Activated naive CD8-positive, alpha-beta T cell (primary cell): Measurements from ENCODE around the gene MGAT4B.
A peak's percentile ranks its signal among the peaks of the same experiment; 100 is the strongest.
"Not testable (repeated sequence)": the region's sequence is repeated elsewhere in the genome, so short reads cannot be mapped to it uniquely, and the experiment has no call there.

Experiments
- H3K27ac Mint-ChIP-seq: one replicate; pipeline ENCODE4 v1.8.0; 2021; ENCODE audit warnings: mixed read lengths
- H3K27me3 Mint-ChIP-seq: one replicate; pipeline ENCODE4 v1.8.0; 2021; ENCODE audit warnings: mixed read lengths
- H3K36me3 Mint-ChIP-seq: one replicate; pipeline ENCODE4 v1.8.0; 2021; ENCODE audit warnings: mixed read lengths
- H3K4me1 Mint-ChIP-seq: one replicate; pipeline ENCODE4 v1.8.0; 2021; ENCODE audit warnings: low read depth, mixed read lengths
- H3K4me3 Mint-ChIP-seq: one replicate; pipeline ENCODE4 v1.8.0; 2021; ENCODE audit warnings: mild to moderate bottlenecking, mixed read lengths
- H3K9me3 Mint-ChIP-seq: one replicate; pipeline ENCODE4 v1.8.0; 2021; ENCODE audit warnings: low read depth, mixed read lengths

MGAT4B gene

DNA sequence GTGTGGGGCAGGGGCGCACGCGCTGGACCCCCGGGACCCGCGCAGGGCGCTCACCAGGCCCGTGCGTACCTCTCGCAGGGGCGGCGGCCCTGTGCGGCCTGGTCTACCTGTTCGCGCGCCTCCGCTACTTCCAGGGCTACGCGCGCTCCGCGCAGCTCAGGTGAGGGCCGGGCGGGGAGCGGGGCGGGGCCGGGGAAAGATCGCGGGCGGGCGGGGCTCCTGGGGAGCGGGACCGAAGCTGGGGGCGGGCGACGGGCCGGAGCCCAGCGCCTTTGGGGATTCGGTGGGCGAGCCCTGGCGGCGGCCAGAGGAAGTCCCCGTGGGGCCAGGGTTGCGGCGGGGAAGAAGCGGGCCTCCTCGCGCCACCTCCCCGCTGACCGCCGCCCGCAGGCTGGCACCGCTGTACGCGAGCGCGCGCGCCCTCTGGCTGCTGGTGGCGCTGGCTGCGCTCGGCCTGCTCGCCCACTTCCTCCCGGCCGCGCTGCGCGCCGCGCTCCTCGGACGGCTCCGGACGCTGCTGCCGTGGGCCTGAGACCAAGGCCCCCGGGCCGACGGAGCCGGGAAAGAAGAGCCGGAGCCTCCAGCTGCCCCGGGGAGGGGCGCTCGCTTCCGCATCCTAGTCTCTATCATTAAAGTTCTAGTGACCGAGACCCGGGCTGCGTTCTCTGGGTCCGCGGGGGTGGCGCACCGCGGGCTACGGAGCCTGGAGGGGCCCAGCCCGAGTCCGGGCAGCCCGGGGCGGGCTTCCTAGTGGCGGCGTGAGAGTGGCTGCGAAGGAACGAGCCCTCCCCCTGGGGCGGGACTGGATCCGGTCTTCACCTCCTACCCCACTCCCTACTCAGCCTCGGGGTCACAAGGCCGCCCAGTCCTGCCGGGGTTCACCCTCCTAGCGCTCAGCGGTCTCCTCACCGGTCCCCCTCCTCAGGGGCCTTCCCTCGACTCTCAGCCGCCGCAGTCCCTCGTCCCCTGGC lies 10.5 kb downstream of the MGAT4B start:
- H3K4me1 Mint-ChIP-seq, result peaks cover 27% of the 10 kb centered on the region
- no peak overlapping the region for H3K27ac Mint-ChIP-seq
- peak overlapping the region; percentile 63 for H3K4me3 Mint-ChIP-seq
- no peaks in the 10 kb centered on the region for H3K9me3 Mint-ChIP-seq
- H3K36me3 Mint-ChIP-seq, result peaks cover 2% of the 10 kb centered on the region
- no peaks in the 10 kb centered on the region for H3K27me3 Mint-ChIP-seq

DNA sequence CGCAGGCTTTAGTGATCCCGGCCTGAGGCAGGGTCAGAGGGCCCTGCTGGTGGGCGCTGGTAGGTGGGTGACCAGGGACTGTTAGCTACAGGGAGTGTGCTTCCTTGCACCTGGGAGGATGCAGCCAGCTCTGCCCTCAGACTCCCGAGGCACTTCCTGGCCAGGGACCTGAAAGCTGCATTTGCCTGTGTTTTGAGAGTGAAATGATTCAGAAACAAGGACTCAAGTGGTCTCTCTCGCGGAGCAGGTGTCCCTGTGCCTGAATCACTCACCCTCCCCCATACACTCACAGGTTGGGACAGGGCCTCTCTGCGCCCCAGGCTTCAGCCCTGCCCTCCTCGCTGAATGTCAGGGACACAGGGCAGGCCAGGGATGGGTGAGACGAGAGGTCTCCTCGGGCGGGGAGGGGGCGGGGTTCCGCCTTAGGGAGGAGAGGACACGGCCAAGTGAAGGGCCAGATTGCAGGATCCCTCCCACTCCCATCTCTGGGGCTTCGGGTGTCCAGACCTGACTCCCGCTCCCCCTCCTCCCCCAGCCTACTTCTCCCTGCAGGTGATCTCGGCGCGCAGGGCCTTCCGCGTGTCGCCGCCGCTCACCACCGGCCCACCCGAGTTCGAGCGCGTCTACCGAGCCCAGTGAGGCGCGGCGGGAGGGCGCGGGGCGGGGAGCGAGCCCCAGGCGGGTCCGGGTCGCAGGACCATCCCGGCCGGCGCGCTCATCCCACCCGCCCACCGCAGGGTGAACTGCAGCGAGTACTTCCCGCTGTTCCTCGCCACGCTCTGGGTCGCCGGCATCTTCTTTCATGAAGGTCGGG lies 11.4 kb downstream of the MGAT4B start:
- Mint-ChIP-seq H3K4me1 (peaks cover 27% of the 10 kb centered on the region), H3K27ac (no peak overlapping the region), H3K9me3 (no peaks in the 10 kb centered on the region), H3K27me3 (no peaks in the 10 kb centered on the region), H3K4me3 (peak overlapping the region; percentile 52), H3K36me3 (peaks cover 2% of the 10 kb centered on the region)

DNA sequence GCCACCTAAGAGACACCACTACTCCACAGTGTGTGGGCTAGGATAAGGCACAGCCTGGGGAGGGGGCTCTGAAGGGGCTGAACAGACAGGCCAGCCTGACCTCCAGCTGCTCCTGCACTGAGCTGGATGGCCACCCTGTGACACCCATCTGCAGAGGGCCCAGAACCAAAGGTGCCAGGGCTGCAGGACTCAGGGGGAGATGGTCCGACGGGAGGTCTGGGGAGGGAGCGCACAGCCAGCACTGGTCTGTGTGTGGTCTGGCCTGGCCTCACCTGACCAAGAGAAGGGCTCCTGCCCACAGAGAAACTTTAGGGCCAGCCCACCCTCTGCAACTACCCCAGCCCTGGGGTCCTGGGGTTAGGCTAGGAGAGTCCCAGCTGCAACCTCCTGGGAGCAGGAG lies 12.1 kb downstream of the MGAT4B start:
- Mint-ChIP-seq H3K27me3 (no peaks in the 10 kb centered on the region), H3K27ac (no peak overlapping the region), H3K4me1 (peaks cover 27% of the 10 kb centered on the region), H3K4me3 (peak overlapping the region; percentile 60), H3K36me3 (peaks cover under 1% of the 10 kb centered on the region), H3K9me3 (no peaks in the 10 kb centered on the region)

DNA sequence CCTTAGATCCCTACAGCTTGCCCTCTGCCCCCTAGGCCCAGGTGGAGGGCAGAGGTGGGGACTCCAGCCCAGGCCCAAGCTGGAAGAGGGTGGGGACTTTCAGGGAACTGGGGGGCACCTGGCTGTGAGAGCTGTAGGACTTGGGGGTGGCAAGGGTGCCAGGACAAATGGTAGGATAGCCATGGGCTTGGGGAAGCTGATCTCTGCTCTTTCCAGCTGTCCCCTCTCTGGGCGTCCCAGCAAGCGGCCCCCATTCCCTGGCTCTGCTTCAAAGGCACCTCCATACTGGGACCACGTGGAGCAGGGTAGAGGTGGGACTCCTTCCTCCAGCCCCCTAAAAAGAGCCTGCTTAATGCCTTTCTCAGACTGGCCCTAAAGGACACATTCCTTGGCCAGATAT lies 12.5 kb downstream of the MGAT4B start:
- H3K27ac Mint-ChIP-seq, result peak overlapping the region; percentile 6
- H3K9me3 Mint-ChIP-seq, result no peaks in the 10 kb centered on the region
- H3K36me3 Mint-ChIP-seq, result no peaks in the 10 kb centered on the region
- peaks cover 27% of the 10 kb centered on the region for H3K4me1 Mint-ChIP-seq
- H3K4me3 Mint-ChIP-seq, result peak overlapping the region; percentile 60
- no peaks in the 10 kb centered on the region for H3K27me3 Mint-ChIP-seq

DNA sequence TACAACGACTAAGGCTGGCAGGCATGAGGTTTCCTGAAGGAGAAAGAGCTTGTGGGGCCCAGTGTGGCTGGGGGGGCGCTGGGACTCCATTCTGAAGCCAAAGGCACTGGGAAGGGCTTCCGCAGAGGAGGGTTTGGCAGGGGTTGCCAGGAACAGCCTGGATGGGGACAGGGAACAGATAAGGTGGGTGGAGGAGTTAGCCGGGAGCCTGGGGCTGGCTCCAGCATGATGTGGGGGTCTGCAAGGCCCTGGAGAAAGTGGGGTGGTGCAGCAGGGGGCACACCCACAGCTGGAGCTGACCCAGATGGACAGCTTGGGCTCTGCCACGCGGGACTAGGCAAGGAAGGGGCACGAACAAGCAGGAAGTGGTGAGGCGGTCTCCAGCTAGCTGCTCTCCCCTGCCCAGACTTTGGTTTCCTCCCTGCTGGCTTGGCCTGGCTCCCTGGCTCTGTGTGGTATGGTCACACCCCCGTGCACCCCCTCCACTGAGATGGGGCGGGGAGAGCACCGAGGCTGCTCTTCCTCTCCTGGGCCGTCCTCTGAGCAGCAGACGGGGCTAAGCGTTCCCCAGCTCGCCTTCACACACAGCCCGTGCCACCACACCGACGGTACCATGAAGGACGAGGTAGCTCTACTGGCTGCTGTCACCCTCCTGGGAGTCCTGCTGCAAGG lies 13.1 kb downstream of the MGAT4B start, which contains the start of gene LTC4S:
Gene LTC4S (plus strand): TSS at position 519 of the 672 bp plus-strand sequence. CDS start 95 bp downstream, at position 614.
- Mint-ChIP-seq H3K27ac (peak within 1 kb of the TSS; percentile 54), H3K27me3 (no peaks in the 10 kb centered on the region), H3K4me1 (peaks cover 27% of the 10 kb centered on the region), H3K4me3 (peak within 1 kb of the TSS; percentile 60), H3K36me3 (no peaks in the 10 kb centered on the region), H3K9me3 (no peaks in the 10 kb centered on the region)

DNA sequence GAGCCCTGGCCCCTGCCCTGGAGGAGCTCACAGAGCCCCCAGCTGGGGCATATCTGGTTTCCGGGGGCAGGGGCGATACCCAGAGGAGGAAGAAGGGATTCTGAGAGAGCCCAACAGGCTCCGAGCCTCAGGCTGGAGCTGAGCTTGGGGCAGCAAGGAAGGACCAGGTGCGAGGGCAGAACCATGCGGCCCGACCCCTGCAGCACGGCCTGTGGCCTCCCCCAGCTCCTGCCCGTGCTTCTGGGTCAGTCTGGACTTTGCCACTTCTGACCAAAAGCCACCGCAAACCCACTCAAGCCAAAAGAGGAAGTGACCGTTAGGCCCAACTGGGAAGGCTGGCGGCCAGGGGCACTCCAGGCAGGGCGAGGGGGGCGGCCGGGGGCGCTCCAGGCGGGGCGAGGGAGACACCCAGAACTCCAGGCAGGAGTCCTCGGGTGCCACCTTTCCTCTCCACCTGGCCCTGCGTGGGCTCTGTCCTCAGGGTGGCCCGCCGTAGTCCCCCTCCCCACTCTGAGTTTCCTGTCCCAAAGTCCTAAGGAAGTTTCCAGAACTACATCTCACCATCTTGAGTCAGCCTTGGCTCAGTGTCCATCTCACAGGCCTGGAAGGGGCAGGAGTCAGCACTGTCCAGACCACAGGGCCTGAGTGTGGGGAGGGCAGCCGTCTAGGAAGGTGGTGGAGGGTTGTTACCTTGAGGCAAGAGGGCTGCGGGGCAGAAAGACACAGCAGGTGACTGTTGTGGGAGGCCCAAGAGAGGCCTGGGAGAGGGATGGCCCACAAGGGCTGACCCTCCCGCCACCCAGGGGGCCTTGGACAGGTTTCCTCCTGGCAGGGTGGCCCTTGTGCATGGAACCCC lies 13.8 kb downstream of the MGAT4B start:
- Mint-ChIP-seq H3K4me1 (peaks cover 27% of the 10 kb centered on the region), H3K36me3 (no peaks in the 10 kb centered on the region), H3K27me3 (no peaks in the 10 kb centered on the region), H3K9me3 (no peaks in the 10 kb centered on the region), H3K27ac (peak overlapping the region; percentile 54), H3K4me3 (no peak overlapping the region)

DNA sequence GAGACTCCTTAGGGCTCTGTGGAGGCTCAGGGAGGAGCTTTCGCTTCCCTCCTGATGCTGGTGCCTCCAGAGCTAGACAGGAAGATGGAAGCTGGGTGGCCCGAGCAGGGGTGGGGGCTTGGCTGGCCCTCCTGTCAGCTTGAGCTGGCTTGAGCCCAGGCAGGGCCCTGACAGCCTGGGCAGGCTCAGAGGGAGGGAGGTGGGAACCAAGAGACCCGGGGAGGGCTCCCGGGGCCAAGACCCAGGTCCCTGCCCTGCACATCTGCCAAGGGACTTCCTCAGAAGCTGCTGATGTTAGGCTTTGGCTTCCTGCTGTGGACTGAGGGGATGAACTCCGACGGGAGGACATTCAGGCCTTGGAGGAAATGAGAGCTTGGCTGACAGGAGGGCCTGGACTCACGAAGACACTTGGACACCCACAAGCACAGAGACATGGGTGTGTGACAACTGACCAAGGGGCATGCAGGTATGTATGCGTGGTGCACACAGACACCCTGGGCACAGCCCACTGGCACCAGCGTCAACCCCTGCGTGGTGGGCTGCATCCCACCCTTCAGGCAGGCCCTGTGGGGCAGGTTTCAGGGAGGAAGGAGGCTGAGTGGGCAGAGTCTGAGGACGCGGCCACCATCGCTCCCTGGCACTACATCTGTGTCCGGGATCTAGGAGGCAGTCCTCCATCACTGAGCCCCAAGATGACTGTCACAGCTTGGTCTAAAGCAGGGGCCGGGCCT lies 14.6 kb downstream of the MGAT4B start:
- Mint-ChIP-seq H3K9me3 (no peaks in the 10 kb centered on the region), H3K27me3 (no peaks in the 10 kb centered on the region), H3K27ac (no peak overlapping the region), H3K4me3 (no peak overlapping the region), H3K36me3 (no peaks in the 10 kb centered on the region), H3K4me1 (peaks cover 27% of the 10 kb centered on the region)

DNA sequence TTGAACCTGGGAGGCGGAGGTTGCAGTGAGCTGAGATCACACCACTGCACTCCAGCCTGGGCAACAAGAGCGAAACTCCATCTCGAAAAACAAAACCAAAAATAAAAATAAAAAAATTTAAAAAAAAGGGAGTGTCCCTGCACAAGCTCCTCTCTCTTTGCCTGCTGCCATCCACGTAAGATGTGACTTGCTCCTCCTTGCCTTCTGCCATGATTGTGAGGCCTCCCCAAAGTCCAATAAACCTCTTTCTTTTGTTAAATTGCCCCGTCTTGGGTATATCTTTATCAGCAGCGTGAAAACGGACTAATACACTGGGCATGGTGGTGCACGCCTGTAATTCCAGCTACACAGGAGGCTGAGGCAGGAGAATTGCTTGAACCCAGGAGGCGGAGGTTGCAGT lies 17.4 kb downstream of the MGAT4B start:
- not testable (repeated sequence) for H3K27me3 Mint-ChIP-seq, H3K9me3 Mint-ChIP-seq, H3K27ac Mint-ChIP-seq, H3K4me3 Mint-ChIP-seq, H3K36me3 Mint-ChIP-seq
- H3K4me1 Mint-ChIP-seq, result peaks cover 13% of the 10 kb centered on the region

DNA sequence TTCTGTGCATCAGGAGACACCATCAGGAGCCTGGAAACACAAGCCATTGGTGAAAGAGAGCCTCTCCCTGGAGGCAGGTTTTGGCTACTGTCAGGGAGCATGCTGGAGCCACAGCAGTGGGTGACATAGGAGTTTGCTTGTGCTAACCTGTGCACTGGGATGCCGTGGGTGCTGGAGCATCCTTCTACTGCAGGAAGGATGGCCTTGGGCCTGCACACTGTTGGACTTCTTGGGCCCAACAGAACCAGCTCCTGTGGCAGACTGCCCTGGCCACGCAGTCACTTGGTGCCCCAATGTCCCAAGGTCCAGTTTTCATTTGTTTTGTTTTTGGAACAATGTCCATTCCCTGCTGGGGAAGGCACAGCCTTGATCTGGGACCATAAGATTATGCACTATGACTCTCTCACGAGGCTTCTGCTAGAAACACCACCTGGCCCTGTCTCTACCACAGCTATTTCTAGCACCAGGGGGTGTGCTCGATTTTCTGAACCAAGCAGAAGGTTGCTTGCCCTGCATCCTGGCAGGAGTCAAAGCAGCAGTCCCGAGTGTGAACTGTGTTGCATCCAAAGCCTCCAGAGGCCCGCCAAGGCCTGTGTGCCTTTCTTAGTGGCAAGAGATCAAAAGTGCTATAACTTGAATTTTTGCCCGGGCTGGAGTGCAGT lies 18.3 kb downstream of the MGAT4B start:
- H3K36me3 Mint-ChIP-seq, result peaks cover 2% of the 10 kb centered on the region
- H3K27me3 Mint-ChIP-seq, result no peaks in the 10 kb centered on the region
- peaks cover 3% of the 10 kb centered on the region for H3K4me1 Mint-ChIP-seq
- no peak overlapping the region for H3K4me3 Mint-ChIP-seq
- no peaks in the 10 kb centered on the region for H3K9me3 Mint-ChIP-seq
- no peak overlapping the region for H3K27ac Mint-ChIP-seq

DNA sequence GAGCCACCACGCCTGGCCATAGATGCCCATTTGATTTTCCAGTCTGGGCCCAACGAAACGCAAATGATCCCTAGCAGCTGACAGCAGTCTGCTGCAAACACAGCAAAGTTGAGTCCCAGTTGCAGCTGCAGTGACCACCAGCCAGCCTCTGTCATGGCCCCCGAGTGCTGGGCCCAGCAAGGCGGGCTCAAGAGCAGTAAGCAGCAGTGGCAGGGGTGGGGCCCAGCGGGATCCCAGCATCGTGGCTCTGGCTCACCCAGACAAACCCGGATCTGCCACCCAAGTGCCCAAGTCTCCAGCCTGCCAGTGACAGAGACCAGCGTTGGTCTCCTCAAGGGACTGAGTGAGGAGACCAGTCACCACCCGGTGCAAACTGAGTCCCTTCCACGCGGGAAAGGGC lies 19.8 kb downstream of the MGAT4B start:
- Mint-ChIP-seq H3K36me3 (peaks cover 2% of the 10 kb centered on the region), H3K4me1 (no peaks in the 10 kb centered on the region), H3K27me3 (no peaks in the 10 kb centered on the region), H3K27ac (no peak overlapping the region), H3K4me3 (no peak overlapping the region), H3K9me3 (no peaks in the 10 kb centered on the region)

DNA sequence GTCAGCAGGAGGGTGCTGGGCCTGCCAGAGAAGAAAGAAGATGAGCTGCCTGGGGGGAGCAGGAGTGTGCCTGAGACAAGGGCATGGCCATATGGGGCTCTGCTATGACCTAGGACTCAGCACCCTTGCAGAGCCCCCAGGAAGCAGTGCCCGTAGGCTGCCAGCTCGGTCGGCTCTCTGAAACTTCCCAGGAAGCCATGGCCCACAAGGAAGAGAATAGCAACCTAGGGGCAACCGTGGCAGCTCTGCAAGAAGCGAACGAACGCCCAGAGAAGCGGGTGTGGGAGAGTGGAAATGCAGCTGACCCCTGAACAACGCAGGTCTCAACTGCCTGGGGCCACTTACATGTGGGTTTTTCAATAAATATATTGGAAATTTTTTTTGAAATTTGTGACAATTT lies 23.5 kb downstream of the MGAT4B start:
- Mint-ChIP-seq H3K36me3 (peaks cover 2% of the 10 kb centered on the region), H3K27me3 (no peaks in the 10 kb centered on the region), H3K27ac (no peak overlapping the region), H3K4me1 (no peaks in the 10 kb centered on the region), H3K9me3 (no peaks in the 10 kb centered on the region), H3K4me3 (no peak overlapping the region)

DNA sequence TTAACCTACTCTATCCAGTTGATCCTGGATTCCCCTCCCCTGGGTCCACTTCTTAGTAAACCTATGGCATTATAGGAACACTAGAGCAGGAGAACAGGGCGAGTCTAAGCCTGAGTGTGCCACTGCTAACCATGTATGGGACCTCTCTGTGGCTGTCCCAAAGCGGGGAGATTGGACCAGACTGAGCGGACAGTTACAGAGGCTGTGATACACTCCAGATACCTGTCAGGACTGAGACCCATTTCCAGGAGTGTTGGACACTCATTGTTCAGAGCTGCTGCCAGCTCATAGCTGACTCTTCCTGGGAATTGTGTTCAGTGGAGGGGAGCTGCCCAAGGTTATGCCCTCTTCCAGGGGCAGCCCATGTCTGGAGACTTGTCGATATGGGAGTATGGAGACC lies 24.8 kb downstream of the MGAT4B start:
- H3K27me3 Mint-ChIP-seq, result no peaks in the 10 kb centered on the region
- H3K4me1 Mint-ChIP-seq, result no peaks in the 10 kb centered on the region
- H3K9me3 Mint-ChIP-seq, result no peaks in the 10 kb centered on the region

DNA sequence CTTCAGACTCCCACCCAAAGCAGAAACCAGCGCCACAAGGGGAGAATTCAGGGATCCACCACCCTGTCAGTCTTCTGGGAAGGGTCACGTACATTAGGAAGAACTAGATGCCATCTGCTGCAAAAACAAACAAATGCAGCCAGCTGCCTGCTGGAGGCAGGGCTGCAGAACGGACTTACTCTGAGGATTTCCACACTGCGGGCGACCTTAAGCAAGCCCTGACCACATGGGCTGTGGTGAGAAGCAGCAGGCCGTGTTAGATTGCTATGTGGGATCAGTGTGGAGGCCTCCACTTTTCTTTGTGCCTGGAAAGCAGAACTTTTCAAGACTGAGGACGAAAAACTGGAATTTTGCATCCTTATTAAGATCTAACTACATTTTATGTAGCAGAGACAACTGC lies 26.3 kb downstream of the MGAT4B start:
- Mint-ChIP-seq H3K27me3 (no peaks in the 10 kb centered on the region), H3K9me3 (no peaks in the 10 kb centered on the region), H3K27ac (no peak overlapping the region), H3K4me3 (no peak overlapping the region), H3K36me3 (peaks cover 2% of the 10 kb centered on the region), H3K4me1 (no peaks in the 10 kb centered on the region)

More for the DNA sequence above, 24.8 kb downstream of the MGAT4B start:
- H3K36me3 Mint-ChIP-seq, result peaks cover 2% of the 10 kb centered on the region
- H3K4me3 Mint-ChIP-seq, result no peak overlapping the region
- no peak overlapping the region for H3K27ac Mint-ChIP-seq
